ENCODE measurements around the gene IKZF2. TPM values are rescaled to one million over a fixed set of nuclear protein-coding genes. Genes with fewer than 3 reads are reported as not detected.

IKZF2 gene
- total RNA-seq, 4 donors from 2014 or later, result 12.1 to 24.7 (median 19.0) TPM

GRCh38 chr2:213129311-213129710 is 22.1 kb downstream of the IKZF2 start:
- WGBS, 2 donors, result 52 to 55% methylated on average over 5 of the region's 5 CpGs
- H3K36me3 ChIP-seq, result no peaks in the 10 kb centered on the region
- peak overlapping the region in 1 of 4 donors; percentile 32 for H3K27ac ChIP-seq
- peak in 1 of 2 donors; percentile 29 for TF ChIP-seq EP300 (IDR thresholded peaks at IDR 0.05)
- no peak for TF ChIP-seq CTCF (IDR thresholded peaks at IDR 0.05)
- H3K27me3 ChIP-seq, result no peaks in the 10 kb centered on the region
- no peak overlapping the region for H3K4me3 ChIP-seq
- no peak for DNase-seq (ENCODE audit: low spot score in 2 of 2)
- peaks cover 0 to 17% (median 0%) of the 10 kb centered on the region in 4 donors for H3K4me1 ChIP-seq
- H3K9me3 ChIP-seq, result no peaks in the 10 kb centered on the region

GRCh38 chr2:213125646-213126347 is 25.6 kb downstream of the IKZF2 start:
- H3K4me3 ChIP-seq, result no peak overlapping the region
- H3K9me3 ChIP-seq, result no peaks in the 10 kb centered on the region
- H3K36me3 ChIP-seq, result no peaks in the 10 kb centered on the region
- H3K4me1 ChIP-seq, result peaks cover 0 to 17% (median 0%) of the 10 kb centered on the region in 4 donors
- TF ChIP-seq POLR2A (IDR thresholded peaks at IDR 0.05) (no peak), CTCF (IDR thresholded peaks at IDR 0.05) (no peak), EP300 (IDR thresholded peaks at IDR 0.05) (no peak)
- no peak overlapping the region for H3K27ac ChIP-seq
- H3K27me3 ChIP-seq, result no peaks in the 10 kb centered on the region
- 83 to 89% methylated on average over 3 of the region's 3 CpGs for WGBS, 2 donors
- DNase-seq (ENCODE audit: low spot score in 2 of 2), result no peak

- WGBS, 2 donors, result 81 to 92% methylated on average over 4 of the region's 4 CpGs
- no peaks in the 10 kb centered on the region for H3K9me3 ChIP-seq
- no peaks in the 10 kb centered on the region for H3K36me3 ChIP-seq
- TF ChIP-seq CTCF (IDR thresholded peaks at IDR 0.05) (no peak), EP300 (IDR thresholded peaks at IDR 0.05) (no peak), POLR2A (IDR thresholded peaks at IDR 0.05) (no peak)
- H3K4me3 ChIP-seq, result no peak overlapping the region
- DNase-seq (ENCODE audit: low spot score in 2 of 2), result no peak
- no peak overlapping the region for H3K27ac ChIP-seq
- no peaks in the 10 kb centered on the region for H3K27me3 ChIP-seq
- peaks cover 0 to 13% (median 0%) of the 10 kb centered on the region in 4 donors for H3K4me1 ChIP-seq
These were observed 28.7 kb downstream of the IKZF2 start for GRCh38 chr2:213122725-213123124.

- Histone ChIP-seq H3K27ac (no peak overlapping the region), H3K27me3 (no peaks in the 10 kb centered on the region), H3K36me3 (no peaks in the 10 kb centered on the region), H3K4me3 (no peak overlapping the region), H3K9me3 (no peaks in the 10 kb centered on the region), H3K4me1 (peaks cover 0 to 13% (median 0%) of the 10 kb centered on the region in 4 donors)
- TF ChIP-seq EP300 (IDR thresholded peaks at IDR 0.05) (no peak), POLR2A (IDR thresholded peaks at IDR 0.05) (no peak), CTCF (IDR thresholded peaks at IDR 0.05) (no peak)
- no peak for DNase-seq (ENCODE audit: low spot score in 2 of 2)
These were observed 29.7 kb downstream of the IKZF2 start for GRCh38 chr2:213121690-213122089.

GRCh38 chr2:213119061-213119809 is 32.2 kb downstream of the IKZF2 start:
- WGBS, 2 donors, result 63 to 72% methylated on average over 5 of the region's 5 CpGs

More at GRCh38 chr2:213119061-213119809, 32.2 kb downstream of the IKZF2 start:
- H3K27ac ChIP-seq, result no peak overlapping the region
- DNase-seq (ENCODE audit: low spot score in 2 of 2), result no peak
- TF ChIP-seq EP300 (IDR thresholded peaks at IDR 0.05), result no peak
- no peak for TF ChIP-seq CTCF (IDR thresholded peaks at IDR 0.05)
- no peak for TF ChIP-seq POLR2A (IDR thresholded peaks at IDR 0.05)
- H3K36me3 ChIP-seq, result no peaks in the 10 kb centered on the region
- H3K4me1 ChIP-seq, result peaks cover 0 to 13% (median 0%) of the 10 kb centered on the region in 4 donors
- H3K9me3 ChIP-seq, result no peaks in the 10 kb centered on the region
- no peaks in the 10 kb centered on the region for H3K27me3 ChIP-seq
- no peak overlapping the region for H3K4me3 ChIP-seq
